Smooth muscle cell of the brain vasculature (primary cell): Measurements from ENCODE around the gene CCDC122.

Experiments
- DNase-seq: peaks from one replicate; pipeline ENCODE4 v3.0.0-alpha.2; 2012; ENCODE audit warnings: low read depth, low spot score

The CCDC122 gene

DNA sequence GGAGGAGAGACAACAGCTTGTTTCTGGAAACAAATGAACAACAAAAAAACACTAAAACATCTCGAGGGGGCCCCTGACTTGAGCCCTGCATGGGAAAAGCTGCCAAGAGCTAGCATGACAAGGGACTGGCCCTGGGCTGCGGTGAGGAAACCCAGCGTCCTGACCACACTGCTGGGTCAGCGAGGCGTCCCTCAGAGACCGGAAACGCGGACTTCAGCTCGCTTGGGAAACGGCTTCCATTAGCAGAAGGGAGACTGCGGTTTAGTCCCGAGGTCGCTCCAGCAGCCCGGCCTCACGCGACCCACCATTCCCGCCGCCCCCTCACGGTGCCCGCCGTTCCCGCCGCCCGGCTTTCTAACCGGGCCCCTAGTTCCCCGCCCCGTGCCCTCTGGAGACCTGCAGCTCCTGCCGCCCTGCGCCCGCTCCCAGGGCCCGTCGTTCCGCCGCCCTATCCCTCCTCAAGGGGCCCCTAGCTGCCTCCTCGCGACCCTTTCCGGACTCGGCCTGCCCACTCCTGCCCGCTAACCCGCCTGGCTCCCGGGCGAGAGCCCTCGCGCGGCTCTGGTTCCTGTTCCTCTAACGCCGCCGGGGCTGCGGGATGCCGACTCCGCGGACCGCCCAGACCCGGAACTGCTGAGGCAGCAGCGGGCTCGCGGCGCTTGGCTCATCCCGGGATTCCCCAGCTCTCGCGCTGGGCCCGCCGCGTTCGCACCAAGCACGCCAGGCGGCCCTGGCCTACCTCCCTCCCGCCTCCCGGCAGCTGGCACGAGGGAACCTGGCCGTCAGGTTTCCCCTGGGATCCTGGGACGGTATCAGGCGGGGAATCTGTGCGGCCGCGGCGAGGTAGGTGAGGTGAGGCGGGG is at the start of gene CCDC122:
TSS of gene CCDC122 (minus strand) at position 849 of the 863 bp plus-strand sequence. CDS start 10,364 bp downstream, outside the sequence.
- no peak for DNase-seq

DNA sequence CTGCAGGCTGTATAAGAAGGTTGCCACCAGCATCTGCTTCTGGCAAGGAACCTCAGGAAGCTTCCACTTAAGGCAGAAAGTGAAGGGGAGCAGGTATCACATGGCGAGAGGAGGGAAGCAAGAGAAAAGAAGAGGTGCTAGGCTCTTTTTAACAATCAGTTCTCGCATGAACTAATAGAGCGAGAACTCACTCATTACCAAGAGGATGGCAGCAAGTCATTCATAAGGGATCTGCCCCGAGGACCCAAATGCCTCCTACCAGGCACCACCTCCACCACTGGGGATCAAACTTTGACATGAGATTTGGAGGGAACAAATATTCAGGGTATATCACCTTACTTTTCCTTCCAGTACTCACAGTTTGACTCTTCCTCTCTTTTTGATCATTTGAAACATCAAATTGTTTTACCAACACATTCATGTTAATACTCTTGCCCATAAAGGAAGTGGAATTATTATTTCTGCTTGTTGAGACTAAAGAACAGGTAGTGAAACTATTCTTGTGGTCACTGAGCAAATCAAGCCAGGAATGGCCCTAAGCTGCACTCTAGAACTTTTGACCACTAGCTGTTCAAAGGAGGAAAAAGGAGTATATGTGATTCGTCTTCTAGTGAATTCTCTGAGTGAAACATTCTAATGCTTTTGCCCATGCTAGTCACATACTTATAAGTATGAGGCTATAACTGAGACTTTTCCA is 45.2 kb upstream of the CCDC122 start:
- no peak for DNase-seq

DNA sequence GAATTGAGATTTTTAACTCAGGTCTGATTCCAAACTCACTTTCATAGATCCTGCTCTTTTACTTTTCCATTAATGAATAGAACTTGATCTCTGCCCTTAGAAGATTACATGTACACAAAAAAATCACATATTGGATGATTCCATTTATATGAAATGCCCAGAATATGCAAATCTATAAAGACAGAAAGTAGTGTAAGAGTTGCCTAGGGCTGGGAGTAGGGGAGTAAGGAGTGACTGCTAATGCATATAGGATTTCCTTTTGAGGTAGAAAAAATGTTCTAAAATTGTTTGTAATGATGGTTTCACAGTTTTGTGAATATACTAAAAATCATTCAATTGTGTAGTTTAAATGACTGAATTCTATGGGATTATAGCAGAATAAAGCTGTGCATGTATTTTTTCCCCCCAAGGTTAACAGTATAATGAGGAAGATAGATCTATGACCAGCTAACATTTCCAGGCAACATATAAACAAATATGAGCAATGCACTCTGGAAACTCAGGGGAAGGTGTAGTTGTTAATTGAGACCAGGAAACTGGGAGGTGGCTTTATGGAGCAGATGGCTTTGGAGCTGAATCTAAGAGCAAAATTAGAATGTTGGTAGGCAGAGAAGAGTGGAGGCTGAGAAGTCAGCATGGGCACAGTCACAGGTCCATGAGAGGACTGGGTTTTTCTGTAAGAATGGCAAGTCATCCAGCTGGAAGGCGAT is 41.6 kb upstream of the CCDC122 start:
- no peak for DNase-seq

DNA sequence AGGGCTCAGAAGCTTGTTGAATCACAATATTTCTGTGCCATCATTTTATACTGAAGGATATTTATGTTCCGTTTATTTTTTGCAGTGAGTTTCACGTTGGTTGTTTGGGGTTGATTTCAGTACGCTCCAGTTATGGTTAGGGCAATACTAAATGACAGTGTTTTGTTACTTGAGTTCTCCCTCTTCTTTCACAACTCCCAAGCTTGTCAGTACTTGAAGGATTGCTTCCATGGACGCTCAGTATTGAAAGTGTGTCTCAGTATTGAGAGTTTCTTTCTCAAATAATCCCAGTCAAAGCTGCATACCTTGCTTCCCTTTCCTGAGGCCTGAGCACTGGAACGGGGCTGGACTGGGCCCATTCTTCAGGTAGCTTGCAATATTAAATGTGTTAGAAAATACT is 39.1 kb upstream of the CCDC122 start:
- no peak for DNase-seq

DNA sequence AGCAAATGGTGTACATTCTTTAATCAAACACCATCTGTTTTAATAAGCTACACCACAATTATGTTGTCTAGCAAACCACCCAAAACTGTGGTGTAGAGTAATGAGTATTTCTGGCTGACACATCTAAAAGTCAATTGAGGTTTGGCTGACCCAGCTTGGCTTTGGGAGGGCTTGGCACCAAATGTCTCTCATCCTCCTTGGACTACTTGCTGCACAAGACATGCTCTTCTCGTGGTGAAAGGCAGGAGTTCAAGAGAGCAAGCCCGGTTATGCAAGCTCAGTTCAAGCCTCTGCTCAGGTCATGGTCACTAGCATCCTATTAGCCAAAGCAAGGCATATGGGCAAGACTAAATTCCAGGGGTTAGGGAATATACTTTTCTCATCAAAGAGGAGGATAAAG is 37.3 kb upstream of the CCDC122 start:
- no peak for DNase-seq

DNA sequence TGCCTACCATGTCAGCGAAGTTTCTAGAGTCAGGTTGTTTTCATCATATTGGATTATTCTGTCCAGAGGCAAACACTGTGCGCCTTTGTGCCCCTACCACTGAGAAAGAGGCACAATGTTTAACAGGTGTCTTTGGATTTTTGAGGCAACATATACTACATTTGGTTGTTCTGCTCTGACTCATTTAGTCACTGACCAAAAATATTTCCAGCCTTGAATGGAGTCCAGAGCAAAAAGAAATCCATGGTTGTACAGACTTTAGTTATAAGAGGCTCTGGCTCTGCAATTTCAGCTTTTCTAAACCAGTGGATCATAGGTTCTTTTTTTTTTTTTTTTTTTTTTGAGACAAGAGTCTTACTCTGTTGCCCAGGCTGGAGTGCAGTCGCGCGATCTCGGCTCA is 35.9 kb upstream of the CCDC122 start:
- no peak for DNase-seq

DNA sequence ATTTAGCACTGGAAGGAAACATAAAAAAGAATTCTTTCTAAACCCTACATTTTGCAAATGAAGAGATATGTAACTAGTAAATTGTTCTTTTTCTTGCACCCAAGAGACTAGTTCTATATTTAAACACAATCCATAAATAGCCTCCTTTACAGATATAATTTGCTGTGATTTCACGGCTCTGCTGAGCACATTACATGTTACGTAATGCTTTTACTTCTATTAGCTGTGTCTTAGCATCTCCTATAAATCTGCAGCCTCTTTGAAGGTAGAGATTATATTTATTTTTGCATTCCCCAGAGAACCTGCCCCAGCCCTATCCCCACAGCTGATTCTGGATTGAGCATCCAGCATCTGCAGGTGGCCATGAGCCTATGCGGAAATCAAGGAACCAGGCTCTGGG is 32.3 kb upstream of the CCDC122 start:
- no peak for DNase-seq

DNA sequence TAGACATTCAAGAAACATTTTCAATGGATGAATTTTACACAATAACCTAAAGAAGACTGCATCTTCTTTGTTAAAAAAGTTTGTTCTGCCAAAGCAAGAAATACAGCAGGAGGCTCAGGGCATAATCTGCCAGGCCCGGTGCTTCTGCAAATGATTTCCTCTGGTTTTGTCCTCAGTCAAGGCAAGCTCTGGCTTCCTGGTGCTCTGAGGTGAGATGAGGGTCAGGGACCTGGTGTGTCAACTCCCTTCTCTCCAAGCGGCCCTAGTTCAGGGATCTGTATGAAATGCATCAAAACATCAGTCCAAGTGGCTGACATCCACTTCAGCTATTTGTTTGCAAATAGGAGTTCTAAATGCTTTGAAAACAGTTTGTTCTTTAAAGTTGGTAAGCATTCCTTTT is 31.7 kb upstream of the CCDC122 start:
- no peak for DNase-seq

DNA sequence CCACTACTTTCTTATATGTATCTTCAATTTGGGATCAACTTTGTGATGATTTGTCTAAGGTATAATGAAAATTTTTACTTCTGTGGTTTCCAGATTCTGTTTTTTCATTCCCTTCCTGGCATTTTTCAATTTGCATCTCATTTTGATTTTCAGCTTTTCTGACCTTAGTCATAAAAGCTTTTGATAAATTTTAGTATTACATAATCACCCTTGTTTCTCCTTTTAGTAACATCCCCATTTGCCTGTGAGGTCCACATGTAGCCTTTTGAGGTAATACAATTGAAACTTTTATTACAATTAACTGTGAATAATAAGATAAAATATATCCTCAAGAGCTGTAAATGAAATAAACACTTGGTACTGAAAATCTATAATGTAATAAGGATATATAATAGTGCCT is 31.3 kb upstream of the CCDC122 start:
- DNase-seq, result no peak

DNA sequence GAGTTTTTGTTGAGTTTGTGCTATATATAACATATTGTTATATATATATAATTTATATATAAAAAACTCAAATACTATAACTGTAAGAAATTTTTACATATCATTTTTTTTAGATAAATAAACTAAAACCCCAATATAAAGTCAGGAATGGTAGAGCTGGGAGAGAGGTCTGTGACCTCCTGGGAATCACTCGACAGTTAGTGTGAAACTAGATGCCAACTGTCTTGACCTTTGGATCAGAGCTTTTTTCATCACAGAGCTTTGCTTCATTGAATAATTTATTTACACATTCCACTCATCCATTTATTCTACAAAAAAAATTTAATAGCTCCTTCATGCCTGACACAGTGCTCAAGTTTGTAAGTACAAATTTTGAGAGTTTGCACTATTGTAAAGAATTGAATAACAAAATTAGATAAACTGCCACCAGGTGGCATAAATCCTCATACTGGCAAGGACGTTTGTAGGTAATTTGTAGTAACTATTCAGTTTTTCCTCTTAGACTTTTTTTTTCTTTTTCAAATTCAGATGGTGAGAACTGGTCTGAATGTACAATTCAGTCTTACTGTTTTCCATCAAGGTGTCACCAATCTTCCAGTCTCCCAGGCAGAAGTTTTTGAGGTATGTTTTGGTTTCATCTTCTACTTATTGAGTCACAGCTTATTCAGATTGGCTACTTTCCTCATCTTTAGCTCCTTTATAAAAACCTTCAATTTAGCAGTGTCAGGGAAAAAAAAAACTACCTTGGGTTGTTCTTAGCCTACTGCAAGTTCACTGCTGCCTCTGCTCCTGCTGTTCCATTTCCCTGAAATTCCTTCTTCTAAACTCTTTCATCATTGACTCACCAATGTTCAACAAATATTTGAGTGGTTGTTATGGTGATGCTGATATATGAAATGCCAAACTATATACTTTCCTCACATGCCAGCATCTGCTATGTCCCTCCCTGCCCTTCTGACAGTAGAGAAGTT is 28.9 kb upstream of the CCDC122 start:
- DNase-seq, result no peak

DNA sequence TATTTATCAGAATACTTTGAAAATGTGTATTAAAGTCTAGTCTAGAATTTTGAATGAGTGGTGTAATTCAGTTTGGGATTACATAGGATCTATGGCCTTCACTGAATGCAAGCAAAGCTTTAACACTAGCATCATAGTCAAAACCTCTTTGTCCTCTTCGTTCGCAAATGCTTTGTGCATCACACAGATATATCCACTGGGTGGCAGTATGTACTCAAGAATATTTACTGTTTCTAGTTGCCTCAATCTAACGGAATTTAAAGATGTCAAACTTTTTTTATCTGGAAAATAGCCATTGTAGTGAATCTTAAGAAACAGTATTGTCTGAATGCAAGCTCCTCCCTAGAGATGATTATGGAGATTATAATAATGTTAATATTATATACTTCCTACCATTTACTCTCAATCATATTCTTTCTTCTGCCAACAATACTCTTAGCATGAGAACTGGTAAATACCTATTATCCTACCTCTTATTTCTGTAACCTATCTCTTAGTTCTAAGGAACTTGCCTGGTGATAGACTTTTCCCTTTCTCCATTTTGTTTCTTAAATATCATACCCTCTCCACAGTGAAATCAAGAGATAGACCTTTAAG is 26.0 kb upstream of the CCDC122 start:
- DNase-seq, result peak; percentile 62

DNA sequence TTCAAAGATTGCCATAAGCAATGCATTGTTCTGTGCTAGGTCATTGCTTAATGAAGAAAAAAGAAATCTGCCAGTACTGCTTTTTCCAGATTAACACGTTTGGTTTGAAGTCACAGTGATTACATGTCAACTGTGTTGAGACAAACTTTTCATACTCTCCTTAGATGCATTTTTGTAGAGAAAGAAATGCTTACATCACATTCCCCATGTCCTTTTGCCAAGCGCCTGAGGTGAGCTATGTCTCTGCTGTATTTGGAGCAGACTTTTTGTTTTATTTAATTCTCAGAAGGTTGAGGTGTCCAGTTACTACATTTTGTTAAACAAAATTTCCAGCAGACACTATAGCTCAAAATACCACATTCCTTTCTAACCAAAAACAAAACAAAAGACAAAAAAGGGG is 16.4 kb upstream of the CCDC122 start:
- no peak for DNase-seq

DNA sequence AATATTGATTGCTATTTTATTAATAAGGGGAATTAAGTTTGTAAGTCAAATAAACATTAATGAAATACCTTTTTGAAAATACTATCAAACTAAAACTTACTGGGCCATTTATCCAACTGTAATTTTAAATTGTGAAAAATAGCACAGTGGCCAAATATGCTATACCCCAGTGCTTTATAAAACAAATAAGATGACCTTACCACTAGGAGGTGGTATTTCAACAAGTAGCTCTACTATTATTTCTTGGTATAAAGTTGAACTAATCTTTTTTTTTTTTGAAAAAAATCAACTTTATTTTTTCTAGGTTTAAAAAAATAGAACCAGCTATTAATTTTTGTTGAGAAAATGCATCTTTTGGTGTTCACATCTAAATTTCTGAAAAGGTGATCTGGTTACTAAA is 14.9 kb upstream of the CCDC122 start:
- DNase-seq, result no peak

DNA sequence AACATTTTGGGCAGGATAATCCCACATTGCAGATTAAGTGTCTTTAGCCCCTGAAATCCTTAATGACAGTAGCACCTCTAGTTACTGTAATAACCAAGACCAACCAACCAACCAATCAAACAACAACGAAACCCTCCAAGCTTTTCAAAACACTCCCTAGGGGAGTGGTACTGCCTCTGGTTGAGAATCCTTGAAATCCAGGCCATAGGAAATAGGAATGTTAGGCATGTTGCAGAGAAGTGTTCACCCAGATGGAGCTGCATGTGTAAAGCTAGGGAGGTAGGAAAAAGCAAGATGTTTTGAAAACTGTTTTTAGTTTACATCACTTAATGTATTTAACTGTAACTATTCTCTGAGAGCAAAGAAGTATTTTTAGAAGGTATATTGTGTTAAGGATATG is 4.7 kb upstream of the CCDC122 start:
- no peak for DNase-seq

DNA sequence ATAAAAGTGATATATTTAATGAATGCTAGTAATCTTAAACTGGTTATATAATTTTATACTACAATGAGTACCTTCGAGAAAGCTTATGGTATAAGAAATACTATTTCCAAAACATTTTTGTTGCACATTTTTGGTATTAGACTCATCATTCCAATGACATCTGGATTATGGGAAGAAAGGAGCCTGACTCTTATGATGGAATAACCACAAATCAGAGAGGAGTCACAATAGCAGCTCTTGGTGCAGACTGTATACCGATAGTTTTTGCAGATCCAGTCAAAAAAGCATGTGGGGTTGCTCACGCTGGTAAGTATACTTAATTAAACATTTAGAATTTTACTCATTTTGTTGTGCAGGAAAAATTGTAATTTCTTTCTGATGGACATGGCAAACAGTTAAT is 4.1 kb upstream of the CCDC122 start:
- DNase-seq, result no peak

DNA sequence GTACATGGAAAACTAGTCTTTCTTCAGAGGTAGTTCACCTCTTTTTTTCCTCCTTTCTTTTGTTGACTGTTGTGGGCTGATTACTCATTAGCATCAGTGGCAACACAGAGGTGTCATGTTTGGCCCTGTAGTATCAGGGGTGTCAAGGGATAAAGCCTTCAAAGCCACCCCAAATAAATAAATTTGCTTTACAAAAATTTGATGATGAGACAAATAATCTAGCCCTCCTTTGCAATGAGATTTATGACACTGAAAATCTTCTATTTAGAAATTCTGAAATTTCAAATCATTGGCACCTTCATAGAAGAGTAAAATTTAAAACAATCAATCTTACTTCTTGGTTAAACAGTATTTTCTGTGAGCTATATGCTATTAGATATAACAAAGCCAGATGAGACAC is 2.0 kb upstream of the CCDC122 start:
- DNase-seq, result no peak

DNA sequence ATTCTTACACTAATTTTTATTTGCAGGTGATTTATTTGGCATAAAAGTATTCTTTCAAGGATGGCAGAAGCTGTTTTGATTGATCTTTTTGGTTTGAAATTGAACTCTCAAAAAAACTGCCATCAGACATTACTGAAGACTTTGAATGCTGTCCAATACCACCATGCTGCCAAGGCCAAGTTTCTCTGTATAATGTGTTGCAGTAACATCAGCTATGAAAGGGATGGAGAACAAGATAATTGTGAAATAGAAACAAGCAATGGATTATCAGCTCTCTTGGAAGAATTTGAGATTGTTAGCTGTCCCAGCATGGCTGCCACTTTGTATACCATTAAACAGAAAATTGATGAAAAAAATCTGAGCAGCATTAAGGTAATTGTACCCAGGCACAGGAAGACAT is 1.4 kb upstream of the CCDC122 start:
- DNase-seq, result no peak

DNA sequence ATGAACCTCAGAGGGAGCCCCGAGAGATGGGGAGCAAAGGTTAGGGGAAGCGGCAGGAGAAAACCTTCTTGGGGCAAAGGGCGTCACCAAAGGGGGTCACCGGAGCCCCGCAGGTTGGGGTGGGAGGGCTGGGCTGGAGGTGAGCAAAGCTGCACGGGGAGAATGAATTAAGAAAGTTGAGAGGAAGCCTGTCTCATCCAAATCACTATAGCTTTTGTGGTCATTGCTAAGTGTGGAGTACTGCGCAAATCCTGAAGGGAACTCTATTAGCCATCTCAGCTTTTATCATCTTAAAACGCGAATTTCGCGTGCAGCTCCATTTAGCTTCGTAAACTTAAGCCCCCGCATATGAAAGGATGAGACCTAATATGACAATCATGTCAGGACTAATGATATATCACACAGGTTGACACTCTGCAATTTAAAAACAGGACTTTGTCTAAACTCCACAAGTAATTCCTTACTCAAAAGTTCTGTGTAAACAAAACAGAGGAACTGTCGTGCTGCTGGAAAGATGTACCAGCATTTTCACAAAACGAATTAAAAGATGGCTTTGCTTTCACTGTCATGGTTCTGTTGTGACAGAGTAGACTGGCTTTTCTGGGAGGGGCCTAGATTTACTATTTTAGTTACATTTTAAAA is 795 bp upstream of the CCDC122 start:
- no peak for DNase-seq

DNA sequence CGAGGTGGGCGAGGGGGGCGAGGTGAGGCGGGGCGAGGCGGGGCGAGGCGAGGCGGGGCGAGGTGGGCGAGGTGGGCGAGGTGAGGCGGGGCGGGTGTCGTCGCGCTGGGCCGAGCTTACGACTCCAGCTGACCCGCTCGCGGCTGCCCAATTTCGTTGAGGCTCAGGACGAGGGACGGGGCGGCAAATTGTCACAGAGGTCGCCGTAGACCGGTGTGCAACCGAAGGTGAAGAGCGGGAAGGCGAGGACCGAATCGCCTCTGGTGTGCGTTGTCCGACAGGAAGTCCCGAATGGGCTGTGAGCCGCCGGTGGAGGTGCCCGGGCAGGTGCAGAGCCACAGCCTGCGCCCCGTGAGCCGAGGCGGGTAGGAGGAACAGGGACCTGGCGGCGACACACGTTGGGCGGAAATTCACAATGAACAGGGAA is 228 bp upstream of the CCDC122 start, which contains the start of gene LACC1:
TSS of gene LACC1 (plus strand) at position 150 of the 427 bp plus-strand sequence. CDS start 1,082 bp downstream, outside the sequence.
- no peak for DNase-seq

DNA sequence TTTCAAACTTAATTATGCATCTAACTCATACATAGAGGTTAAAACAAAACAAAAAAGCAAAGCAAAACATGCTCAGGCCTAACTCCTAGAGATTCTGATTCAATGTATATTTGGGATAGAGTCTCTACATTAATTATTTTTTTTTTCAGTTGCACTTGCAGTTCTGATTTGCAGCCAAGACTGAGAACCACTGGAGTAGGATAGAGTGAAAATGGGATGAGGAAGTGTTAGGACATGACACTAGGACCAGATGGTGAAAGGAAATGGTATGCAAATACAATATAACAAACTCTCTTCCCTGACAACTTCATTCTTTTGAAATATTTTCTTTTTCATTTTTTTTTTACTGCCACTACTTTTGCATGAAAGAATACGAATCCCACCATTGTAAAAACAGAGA is 1.8 kb downstream of the CCDC122 start:
- DNase-seq, result no peak
